ENCODE data around the gene LSMEM2.

LSMEM2 gene

DNA sequence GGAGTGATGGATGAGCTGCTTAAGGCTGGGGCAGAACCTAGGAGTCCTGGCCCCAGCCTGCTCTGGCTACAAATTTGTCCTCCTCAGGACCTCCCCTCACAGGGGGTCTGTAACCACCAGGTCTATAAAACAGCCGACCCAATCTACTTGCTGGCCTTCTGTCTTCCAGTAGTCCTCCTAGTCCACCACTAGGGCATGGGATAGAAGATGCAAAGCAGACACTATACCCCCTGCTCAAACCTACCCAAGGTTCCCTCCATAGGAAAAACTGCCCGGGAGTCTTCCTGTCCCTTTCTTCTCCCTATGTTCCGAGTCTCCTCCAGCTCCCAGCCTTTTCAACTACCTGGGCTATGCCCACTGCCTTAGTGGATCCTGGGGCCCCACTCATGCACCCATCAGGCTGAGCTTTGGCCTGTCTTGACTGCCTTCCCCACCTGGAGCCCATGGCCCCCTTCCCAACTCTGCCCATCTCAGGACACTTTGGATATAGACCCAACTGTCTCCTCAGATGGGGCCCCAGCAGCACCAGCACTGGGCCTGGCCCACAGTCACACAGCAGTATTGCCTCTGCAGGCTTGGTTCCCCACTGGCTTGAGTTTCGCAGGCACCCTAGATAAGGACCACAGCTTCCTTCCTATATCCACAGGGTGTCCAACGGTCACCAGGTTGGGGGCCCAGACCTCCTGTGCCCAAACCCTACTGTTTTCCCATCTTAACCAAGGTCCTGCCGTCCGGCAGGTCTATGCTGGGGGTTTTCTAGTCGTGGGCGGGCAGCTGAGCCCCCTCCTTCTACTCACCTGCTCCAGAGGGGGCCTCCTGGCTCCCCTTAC is 19.2 kb downstream of the LSMEM2 start:
- peaks cover 5% of the 10 kb centered on the region for H3K27me3 Mint-ChIP-seq (ENCODE audit: low read depth, poor library complexity)
- H3K27ac Mint-ChIP-seq = no peak overlapping the region
- DNase-seq = no peak
- H3K36me3 Mint-ChIP-seq (ENCODE audit: low read depth) = no peaks in the 10 kb centered on the region
- TF ChIP-seq CTCF (IDR thresholded peaks at IDR 0.05) = no peak
- no peaks in the 10 kb centered on the region for H3K9me3 Mint-ChIP-seq
- H3K4me1 Mint-ChIP-seq = peaks cover 27% of the 10 kb centered on the region
- peak overlapping the region; percentile 96 for H3K4me3 Mint-ChIP-seq

GRCh38 chr3:50298836-50299637 is 20.1 kb downstream of the LSMEM2 start, which contains the start of the genes HYAL3 and NAA80:
Gene HYAL3, minus strand, starts transcription at chr3:50299405. Its CDS starts 3,803 bp downstream, at chr3:50295602.
Gene NAA80, minus strand, starts transcription at chr3:50299405. Its CDS starts 1,942 bp downstream, at chr3:50297463.
- peak within 1 kb of the TSS; percentile 96 for H3K4me3 Mint-ChIP-seq
- peak; percentile 26 for TF ChIP-seq CTCF (IDR thresholded peaks at IDR 0.05)
- H3K36me3 Mint-ChIP-seq (ENCODE audit: low read depth) = no peaks in the 10 kb centered on the region
- H3K27me3 Mint-ChIP-seq (ENCODE audit: low read depth, poor library complexity) = peaks cover 5% of the 10 kb centered on the region
- H3K27ac Mint-ChIP-seq = peak within 1 kb of the TSS; percentile 95
- no peaks in the 10 kb centered on the region for H3K9me3 Mint-ChIP-seq
- H3K4me1 Mint-ChIP-seq = peaks cover 29% of the 10 kb centered on the region
- DNase-seq = peak; percentile 99

DNA sequence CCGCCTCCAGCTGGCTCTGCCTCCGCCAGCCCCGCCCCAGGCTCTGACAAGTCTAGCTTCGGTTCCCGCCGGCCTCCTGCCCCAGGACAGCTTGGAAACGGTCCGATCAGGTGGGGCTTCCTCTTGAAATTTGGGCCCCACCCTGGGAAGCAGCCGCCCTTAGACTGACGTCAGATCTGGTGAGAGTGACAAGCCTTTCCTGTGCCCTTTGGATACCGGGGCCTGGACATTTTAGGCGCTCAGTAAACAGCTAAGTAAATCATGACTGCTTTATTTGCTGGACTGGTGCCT is 20.7 kb downstream of the LSMEM2 start:
- no peaks in the 10 kb centered on the region for H3K36me3 Mint-ChIP-seq (ENCODE audit: low read depth)
- H3K27ac Mint-ChIP-seq = peak overlapping the region; percentile 95
- TF ChIP-seq CTCF (IDR thresholded peaks at IDR 0.05) = no peak
- DNase-seq = no peak
- H3K9me3 Mint-ChIP-seq = no peaks in the 10 kb centered on the region
- H3K4me3 Mint-ChIP-seq = peak overlapping the region; percentile 96
- H3K27me3 Mint-ChIP-seq (ENCODE audit: low read depth, poor library complexity) = peaks cover 5% of the 10 kb centered on the region
- peaks cover 29% of the 10 kb centered on the region for H3K4me1 Mint-ChIP-seq

GRCh38 chr3:50299929-50300680 is 21.2 kb downstream of the LSMEM2 start:
- Mint-ChIP-seq H3K36me3 (ENCODE audit: low read depth) (no peaks in the 10 kb centered on the region), H3K27ac (peak overlapping the region; percentile 54), H3K9me3 (no peaks in the 10 kb centered on the region), H3K4me1 (peaks cover 29% of the 10 kb centered on the region), H3K27me3 (ENCODE audit: low read depth, poor library complexity) (peaks cover 5% of the 10 kb centered on the region), H3K4me3 (peak overlapping the region; percentile 96)
- DNase-seq = no peak
- no peak for TF ChIP-seq CTCF (IDR thresholded peaks at IDR 0.05)

GRCh38 chr3:50300681-50301254 is 21.9 kb downstream of the LSMEM2 start:
- Mint-ChIP-seq H3K9me3 (peaks cover 3% of the 10 kb centered on the region), H3K4me3 (peak overlapping the region; percentile 96), H3K27ac (no peak overlapping the region), H3K27me3 (ENCODE audit: low read depth, poor library complexity) (peaks cover 5% of the 10 kb centered on the region), H3K4me1 (peaks cover 29% of the 10 kb centered on the region), H3K36me3 (ENCODE audit: low read depth) (peaks cover 2% of the 10 kb centered on the region)
- no peak for TF ChIP-seq CTCF (IDR thresholded peaks at IDR 0.05)
- DNase-seq = no peak
